Measurements from ENCODE around the gene OR4D10. TPM values are rescaled to one million over a fixed set of nuclear protein-coding genes. Genes with fewer than 3 reads are reported as not detected.

Gene OR4D10
- total RNA-seq, 6 experiments from 2014 or later: not detected

DNA sequence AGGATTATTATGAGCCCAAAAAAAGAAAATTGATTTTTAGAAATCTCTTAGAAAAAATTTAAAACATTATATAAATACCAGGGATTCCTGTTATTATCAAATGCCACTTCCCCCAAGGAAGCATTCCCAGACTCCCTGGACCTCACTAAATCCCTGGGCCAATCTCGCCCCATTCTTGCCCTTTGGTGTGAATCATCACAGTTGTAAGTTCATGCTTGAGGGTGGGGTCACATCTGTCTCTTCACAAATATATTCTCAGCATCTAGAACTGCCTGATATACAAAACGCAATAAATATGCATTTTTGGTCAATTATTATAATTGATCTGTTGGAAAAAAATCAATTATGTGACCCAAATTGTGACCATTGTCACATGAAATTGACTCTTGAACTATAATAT is 24.6 kb upstream of the OR4D10 start:
- no peak for ATAC-seq
- H3K4me1 ChIP-seq: no peaks in the 10 kb centered on the region
- intact Hi-C loops (cut with DNase I): no loop called here
- no peaks in the 10 kb centered on the region for H3K36me3 ChIP-seq
- H3K27me3 ChIP-seq: no peaks in the 10 kb centered on the region
- no peak overlapping the region for H3K4me3 ChIP-seq
- H3K27ac ChIP-seq: no peak overlapping the region
- no peaks in the 10 kb centered on the region for H3K9me3 ChIP-seq
- no peak for DNase-seq
- WGBS (ENCODE audit: insufficient coverage, low coverage, low lambda C conversion rate, missing lambda C conversion rate): 47% methylated on average over 2 of the region's 2 CpGs
- TF ChIP-seq, protein P1, sequence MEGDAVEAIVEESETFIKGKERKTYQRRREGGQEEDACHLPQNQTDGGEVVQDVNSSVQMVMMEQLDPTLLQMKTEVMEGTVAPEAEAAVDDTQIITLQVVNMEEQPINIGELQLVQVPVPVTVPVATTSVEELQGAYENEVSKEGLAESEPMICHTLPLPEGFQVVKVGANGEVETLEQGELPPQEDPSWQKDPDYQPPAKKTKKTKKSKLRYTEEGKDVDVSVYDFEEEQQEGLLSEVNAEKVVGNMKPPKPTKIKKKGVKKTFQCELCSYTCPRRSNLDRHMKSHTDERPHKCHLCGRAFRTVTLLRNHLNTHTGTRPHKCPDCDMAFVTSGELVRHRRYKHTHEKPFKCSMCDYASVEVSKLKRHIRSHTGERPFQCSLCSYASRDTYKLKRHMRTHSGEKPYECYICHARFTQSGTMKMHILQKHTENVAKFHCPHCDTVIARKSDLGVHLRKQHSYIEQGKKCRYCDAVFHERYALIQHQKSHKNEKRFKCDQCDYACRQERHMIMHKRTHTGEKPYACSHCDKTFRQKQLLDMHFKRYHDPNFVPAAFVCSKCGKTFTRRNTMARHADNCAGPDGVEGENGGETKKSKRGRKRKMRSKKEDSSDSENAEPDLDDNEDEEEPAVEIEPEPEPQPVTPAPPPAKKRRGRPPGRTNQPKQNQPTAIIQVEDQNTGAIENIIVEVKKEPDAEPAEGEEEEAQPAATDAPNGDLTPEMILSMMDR (IDR thresholded peaks at IDR 0.05): no peak
- TF ChIP-seq POLR2A (IDR thresholded peaks at IDR 0.05): no peak

DNA sequence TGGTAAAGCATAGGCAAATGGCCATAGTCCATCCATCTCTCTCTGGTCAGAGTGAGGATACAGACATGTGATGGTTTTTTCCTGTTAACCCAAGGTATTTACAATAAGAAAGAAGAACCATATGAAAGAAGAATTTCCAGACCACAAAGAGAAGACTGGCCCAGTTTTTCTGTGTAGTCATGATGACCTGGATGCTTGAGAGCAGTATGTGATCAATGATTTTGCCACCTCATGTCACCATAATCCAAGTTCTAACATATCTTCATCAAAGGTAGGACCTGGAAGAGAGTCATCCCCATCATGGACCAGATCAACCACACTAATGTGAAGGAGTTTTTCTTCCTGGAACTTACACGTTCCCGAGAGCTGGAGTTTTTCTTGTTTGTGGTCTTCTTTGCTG is 16.5 kb upstream of the OR4D10 start, which contains the start of gene OR4D6:
Gene OR4D6 (plus strand): TSS at position 301 of the 400 bp plus-strand sequence. CDS start 0 bp downstream, at position 301.
- Histone ChIP-seq H3K4me1 (no peaks in the 10 kb centered on the region), H3K27me3 (no peaks in the 10 kb centered on the region), H3K27ac (no peak within 1 kb of the TSS), H3K36me3 (no peaks in the 10 kb centered on the region), H3K4me3 (no peak within 1 kb of the TSS), H3K9me3 (no peaks in the 10 kb centered on the region)
- TF ChIP-seq POLR2A (IDR thresholded peaks at IDR 0.05): no peak
- TF ChIP-seq, protein P1 (IDR thresholded peaks at IDR 0.05): no peak
- ATAC-seq (no peak), DNase-seq (no peak)
- 64% methylated on average over 2 of the region's 2 CpGs for WGBS (ENCODE audit: insufficient coverage, low coverage, low lambda C conversion rate, missing lambda C conversion rate)
- intact Hi-C loops (cut with DNase I): no loop called here

DNA sequence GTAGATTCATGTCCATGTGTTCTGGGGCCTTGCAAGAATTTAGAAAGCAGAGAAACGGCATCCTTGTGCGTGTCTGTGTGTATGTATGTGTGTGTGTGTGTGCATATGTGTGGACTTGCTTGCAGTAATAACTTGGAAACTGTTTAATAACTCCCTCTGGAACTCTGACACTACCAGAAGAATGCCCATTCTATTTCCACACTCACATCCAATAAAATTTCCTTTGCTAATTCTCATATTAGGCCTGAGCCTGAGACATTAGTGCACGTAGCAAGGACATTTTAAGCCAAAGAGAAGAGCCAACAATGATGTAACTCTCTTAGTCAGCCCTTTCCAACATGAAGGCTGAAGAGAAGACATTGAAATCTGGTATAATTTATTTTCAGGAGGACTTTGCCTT is 13.2 kb upstream of the OR4D10 start:
- Histone ChIP-seq H3K27ac (no peak overlapping the region), H3K27me3 (no peaks in the 10 kb centered on the region), H3K4me1 (no peaks in the 10 kb centered on the region), H3K4me3 (no peak overlapping the region), H3K9me3 (no peaks in the 10 kb centered on the region), H3K36me3 (no peaks in the 10 kb centered on the region)
- DNase-seq: no peak
- ATAC-seq: no peak
- TF ChIP-seq, protein P1 (IDR thresholded peaks at IDR 0.05): no peak
- TF ChIP-seq POLR2A (IDR thresholded peaks at IDR 0.05): no peak
- intact Hi-C loops (cut with DNase I): no loop called here
- WGBS (ENCODE audit: insufficient coverage, low coverage, low lambda C conversion rate, missing lambda C conversion rate): 31% methylated on average over 3 of the region's 3 CpGs

DNA sequence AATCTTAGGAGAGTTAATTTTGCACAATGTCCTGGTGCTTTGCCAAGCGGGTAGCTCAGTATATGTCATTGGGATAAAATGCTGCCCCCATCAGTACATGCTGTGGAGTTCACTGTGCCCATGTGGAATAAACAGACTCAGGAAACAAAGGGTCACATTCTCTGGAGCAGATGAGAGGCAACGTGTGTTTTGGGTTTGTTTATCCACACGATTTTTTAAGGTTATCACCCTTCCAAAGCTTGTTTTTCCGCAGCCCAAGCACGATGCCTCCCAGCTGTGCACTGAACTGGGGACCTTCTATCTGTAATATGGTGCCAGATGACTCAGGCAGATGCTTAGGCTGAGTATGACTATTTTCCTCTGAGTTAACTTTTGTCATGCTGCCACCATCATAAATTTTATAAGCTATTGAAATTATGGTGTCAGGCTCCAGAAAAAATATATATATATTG is 9.9 kb upstream of the OR4D10 start:
- TF ChIP-seq, protein P1 (IDR thresholded peaks at IDR 0.05): no peak
- TF ChIP-seq POLR2A (IDR thresholded peaks at IDR 0.05): no peak
- 48% methylated on average over 5 of the region's 5 CpGs for WGBS (ENCODE audit: insufficient coverage, low coverage, low lambda C conversion rate, missing lambda C conversion rate)
- intact Hi-C loops (cut with DNase I): no loop called here
- Histone ChIP-seq H3K9me3 (no peaks in the 10 kb centered on the region), H3K4me1 (no peaks in the 10 kb centered on the region), H3K27ac (no peak overlapping the region), H3K4me3 (no peak overlapping the region), H3K36me3 (no peaks in the 10 kb centered on the region), H3K27me3 (no peaks in the 10 kb centered on the region)
- ATAC-seq (no peak), DNase-seq (no peak)

DNA sequence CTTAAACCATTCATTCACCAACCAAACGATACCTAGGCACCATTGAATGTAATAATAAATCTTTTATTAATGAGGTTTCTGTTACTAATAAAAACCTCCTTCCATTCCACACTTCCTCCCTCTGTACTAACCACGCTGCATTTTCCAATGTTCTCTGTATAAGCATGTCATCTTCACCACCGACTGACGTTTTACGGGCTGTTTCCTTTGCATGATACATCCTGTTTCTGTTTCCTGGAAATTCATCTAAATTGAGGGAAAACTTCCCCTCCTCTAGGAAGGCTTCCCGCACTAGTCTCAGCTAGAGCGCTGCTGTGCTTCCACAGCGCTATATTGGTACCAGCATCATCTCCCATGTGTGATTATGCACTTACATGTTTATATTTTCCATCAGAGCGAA is 2.1 kb downstream of the OR4D10 start:
- H3K9me3 ChIP-seq: no peaks in the 10 kb centered on the region
- no peaks in the 10 kb centered on the region for H3K4me1 ChIP-seq
- intact Hi-C loops (cut with DNase I): no loop called here
- no peak for TF ChIP-seq POLR2A (IDR thresholded peaks at IDR 0.05)
- TF ChIP-seq, protein P1 (IDR thresholded peaks at IDR 0.05): no peak
- WGBS (ENCODE audit: insufficient coverage, low coverage, low lambda C conversion rate, missing lambda C conversion rate): 40% methylated on average over 9 of the region's 9 CpGs
- no peaks in the 10 kb centered on the region for H3K36me3 ChIP-seq
- DNase-seq: no peak
- H3K27ac ChIP-seq: no peak overlapping the region
- H3K4me3 ChIP-seq: no peak overlapping the region
- no peak for ATAC-seq
- H3K27me3 ChIP-seq: no peaks in the 10 kb centered on the region

Measured in right lobe of liver (tissue), 6 donors.